H1 (cell line): Measurements from ENCODE around the gene TRABD. TPM values are rescaled to one million over a fixed set of nuclear protein-coding genes. Genes with fewer than 3 reads are reported as not detected.

ENCODE experiments used
- ASH2L ChIP-seq: fragments of 200-600, 300-600 bp; sonication (generic); IDR thresholded peaks from one replicate; pipeline ENCODE4 v1.7.1; 2017; ENCODE audit warnings: low read length
- EGR1 ChIP-seq: IDR thresholded peaks from 2 replicates; pipeline ENCODE4 v1.6.1; 2011; ENCODE audit warnings: low read depth, low read length, borderline replicate concordance
- POLR2A ChIP-seq, 2 experiments: IDR thresholded peaks; 1 replicate in 1 of 2; 2 replicates in 1 of 2; pipeline ENCODE4 v1.6.1; 2011; ENCODE audit warnings: low read depth in 2 of 2, low read length in 2 of 2, mild to moderate bottlenecking in 2 of 2; ENCODE audit errors: control extremely low read depth in 1 of 2
- RFX5 ChIP-seq: IDR thresholded peaks from 2 replicates; pipeline ENCODE4 v1.6.1; 2011; ENCODE audit warnings: low read depth, low read length, improper control_type of control experiment, borderline replicate concordance
- RNF2 ChIP-seq: fragments of 200-900, 300-1000 bp; sonication (generic); IDR thresholded peaks from 2 replicates; pipeline ENCODE4 v1.7.1; 2016; ENCODE audit warnings: borderline replicate concordance, low read depth, mild to moderate bottlenecking, antibody characterized with exemption, low read length; ENCODE audit not compliant: poor library complexity, severe bottlenecking; ENCODE audit errors: missing control alignments
- SP2 ChIP-seq: IDR thresholded peaks from 2 replicates; pipeline ENCODE4 v1.6.1; 2012; ENCODE audit warnings: mild to moderate bottlenecking, low read length, inconsistent platforms
- polyA plus RNA-seq, 7 experiments: library from polyadenylated mRNA; depleted of rRNA in 3 of 7; stranded (reverse) in 5 of 7; unstranded in 2 of 7; fragments of >200 nt in 5 of 7; fragments of 200-250 nt in 2 of 7; gene quantifications; 1 replicate in 5 of 7; 2 replicates in 1 of 7; 4 replicates in 1 of 7; pipeline versions ENCODE4 v1.2.1 to v1.2.3, GENCODE V29; 2011 to 2013; ENCODE audit warnings: missing spikeins in 2 of 7, mixed read lengths in 2 of 7
- total RNA-seq: library from RNA; stranded (reverse); fragmentation: NEBNext Ultra II Directional; extraction: Animal tissue kit (Norgen Biotek cat#: 25700); gene quantifications from 2 replicates; pipeline ENCODE4 v1.2.1, GENCODE V29; 2021

The TRABD gene
- total and polyA plus RNA-seq, 2 of the 8 experiments (the other 6 are each of a cell fraction or from before 2014, with no cell fraction given), result 44.2 to 57.5 TPM

- TF ChIP-seq SP2, result no peak
- no peak for TF ChIP-seq ASH2L
- TF ChIP-seq POLR2A (IDR thresholded peaks at IDR 0.05; ENCODE audit: control extremely low read depth in 1 of 2, low read depth in 2 of 2, low read length in 2 of 2), result no peak
- no peak for TF ChIP-seq RNF2
- TF ChIP-seq RFX5, result no peak
- TF ChIP-seq EGR1, result no peak
- TF ChIP-seq, all 59 proteins: peak for 0
These were observed 42.6 kb upstream of the TRABD start (continued) for GRCh38 chr22:50143096-50143495.
